PC-3 (cell line): ENCODE data around the gene CARD19.

Experiments used
- CTCF ChIP-seq: fragments of 300-600 bp; sonication (generic); conservative IDR thresholded peaks from 2 replicates; pipeline ENCODE4 v1.5.1; 2017; ENCODE audit warnings: antibody characterized with exemption, low read depth, mild to moderate bottlenecking, low read length
- EZH2 ChIP-seq: fragments of 300-600 bp; sonication (generic); IDR thresholded peaks from one replicate; pipeline ENCODE4 v1.6.1; 2017; ENCODE audit warnings: antibody characterized with exemption, mild to moderate bottlenecking, low read length; ENCODE audit not compliant: unreplicated experiment
- EZH2phosphoT487 ChIP-seq: fragments of 300-600 bp; sonication (generic); IDR thresholded peaks from 2 replicates; pipeline ENCODE4 v1.6.1; 2018; ENCODE audit warnings: mild to moderate bottlenecking, antibody characterized with exemption, low read length, borderline replicate concordance

- TF ChIP-seq CTCF (no peak), EZH2 (no peak), EZH2phosphoT487 (no peak)
Observed at GRCh38 chr9:93147632-93148031, 51.6 kb downstream of the CARD19 start.
